HG02870 (cell line): ENCODE measurements around the gene NCS1.

ENCODE experiments used
- ATAC-seq: cut with Tn5 transposase; IDR thresholded peaks from one replicate; pipeline ENCODE4 v1.9.1; 2021; ENCODE audit warnings: mild to moderate bottlenecking, moderate library complexity; ENCODE audit not compliant: unreplicated experiment

NCS1 gene

DNA sequence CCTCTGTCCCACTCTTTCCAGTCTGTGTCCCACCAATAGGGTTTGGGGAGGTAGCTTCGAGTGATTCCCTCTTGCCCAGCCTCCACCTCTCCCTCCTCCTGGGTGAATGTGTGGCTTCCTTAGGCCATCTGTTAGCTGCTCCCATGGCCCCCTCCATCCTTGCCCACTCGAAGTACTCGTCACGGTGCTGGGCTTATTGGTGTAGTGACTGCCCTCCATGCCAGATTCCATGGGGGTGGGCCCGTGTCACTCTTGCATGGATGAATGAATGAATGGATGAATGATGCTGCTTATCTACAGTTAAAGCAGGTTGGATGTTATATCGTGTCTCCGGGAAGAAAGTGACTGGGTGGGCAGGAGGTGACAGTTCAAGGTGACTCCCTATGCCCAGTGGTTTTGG, 112.5 kb downstream of the NCS1 start:
- ATAC-seq, result no peak

- no peak for ATAC-seq
Measured at GRCh38 chr9:130285271-130285670, 113.1 kb downstream of the NCS1 start.

DNA sequence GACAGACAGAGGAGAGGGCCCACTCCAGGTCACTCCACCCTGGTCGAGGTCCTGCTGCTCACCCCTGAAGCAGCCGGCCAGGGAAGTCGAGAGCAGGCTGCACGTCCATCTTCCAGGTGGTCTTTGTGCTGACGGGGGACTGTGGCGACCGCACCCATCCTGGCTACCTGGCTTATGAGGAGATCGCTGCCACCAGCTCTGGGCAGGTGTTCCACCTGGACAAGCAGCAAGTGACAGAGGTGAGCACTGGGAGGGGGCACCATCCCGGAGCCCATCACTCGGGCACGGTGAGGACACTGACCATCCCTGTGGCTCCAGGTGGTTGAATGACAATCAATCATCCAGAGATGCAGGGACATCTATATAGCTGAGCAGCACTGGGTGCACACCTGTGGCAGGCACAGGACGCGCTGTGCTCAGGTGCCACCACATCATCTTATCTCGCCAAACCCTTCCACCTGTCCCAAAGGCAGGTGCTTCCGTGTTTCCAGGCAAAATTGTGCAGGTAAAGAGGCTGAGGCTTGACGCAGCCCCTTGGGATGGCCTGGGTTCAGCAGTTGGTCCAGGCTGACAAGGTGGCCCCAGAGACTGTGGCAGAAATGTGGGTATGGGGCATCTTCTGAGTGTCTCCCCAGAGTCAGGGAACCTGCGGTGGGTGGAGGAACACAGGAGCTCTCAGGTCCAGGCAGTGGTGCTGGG, 114.0 kb downstream of the NCS1 start:
- ATAC-seq, result no peak
